ENCODE results near the gene CLEC10A.
A peak's percentile ranks its signal among the peaks of the same experiment; 100 is the strongest.

CLEC10A gene

GRCh38 chr17:7035591-7036368 lies 44.3 kb downstream of the CLEC10A start, which contains the start of gene SLC16A13:
Gene SLC16A13 (plus strand): TSS chr17:7036015. CDS start chr17:7036383, 368 bp downstream.
- DNase-seq, result peak; percentile 79 to 81

GRCh38 chr17:7034955-7035590 lies 45.0 kb downstream of the CLEC10A start:
- no peak for DNase-seq

GRCh38 chr17:7029659-7030058 lies 50.4 kb downstream of the CLEC10A start:
- no peak for DNase-seq

- DNase-seq, result no peak
Observed at GRCh38 chr17:7029096-7029495, 51.0 kb downstream of the CLEC10A start.

- no peak for DNase-seq
Observed at GRCh38 chr17:7027335-7027734, 52.7 kb downstream of the CLEC10A start.

- no peak for DNase-seq
Observed at GRCh38 chr17:7026471-7027115, 53.5 kb downstream of the CLEC10A start.

- no peak for DNase-seq
Observed at GRCh38 chr17:7025245-7025644, 54.8 kb downstream of the CLEC10A start.

Measured in NCI-H524 (cell line).